ENCODE measurements around the gene PFKFB3. TPM values are rescaled to one million over a fixed set of nuclear protein-coding genes. Genes with fewer than 3 reads are reported as not detected.

The PFKFB3 gene
- total RNA-seq, 1 experiment from 2014 or later = 36.8 TPM

DNA sequence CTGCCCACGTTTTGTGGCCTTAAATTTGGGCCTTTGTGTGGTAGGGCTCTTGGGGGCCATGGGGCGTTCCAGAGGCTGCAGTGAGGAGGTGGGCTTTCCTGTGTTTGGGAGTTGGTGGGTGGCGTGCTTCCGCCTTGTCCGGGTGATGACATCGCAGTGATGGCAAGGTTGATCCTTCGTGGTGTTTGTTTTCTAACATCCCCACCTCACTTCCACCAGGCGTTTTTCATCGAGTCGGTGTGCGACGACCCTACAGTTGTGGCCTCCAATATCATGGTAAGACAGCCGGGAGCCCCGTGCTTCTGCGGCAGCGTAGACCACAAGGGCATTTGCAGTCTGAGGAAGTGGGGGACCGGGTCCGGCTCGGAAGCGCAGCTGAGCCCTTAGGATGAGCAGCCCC, 14.2 kb downstream of the PFKFB3 start:
- Mint-ChIP-seq H3K27ac (no peak overlapping the region; a peak in 1 of 7 replicates), H3K4me1 (peaks cover 2% of the 10 kb centered on the region in 2 experiments; a peak in 3 of 4 replicates), H3K9me3 (no peaks in the 10 kb centered on the region; a peak in 1 of 5 replicates), H3K4me3 (no peak overlapping the region), H3K36me3 (ENCODE audit: insufficient read depth in 1 of 3, low read depth in 3 of 3) (peaks cover 56 to 95% (median 83%) of the 10 kb centered on the region in 3 experiments), H3K27me3 (ENCODE audit: low read depth) (no peaks in the 10 kb centered on the region)
- H4K91ac ChIP-seq (ENCODE audit: insufficient read length, low read depth, low read length) = no peak overlapping the region
- H4K5ac ChIP-seq (ENCODE audit: insufficient read length, low read depth, low read length) = no peak overlapping the region
- no peaks in the 10 kb centered on the region for H3K4me1 ChIP-seq (ENCODE audit: insufficient read depth, low read length)
- H3K79me1 ChIP-seq (ENCODE audit: insufficient read depth, low read depth, low read length, poor library complexity, severe bottlenecking) = peaks cover 4% of the 10 kb centered on the region
- H3K27ac ChIP-seq (ENCODE audit: insufficient read length, low read depth, low read length) = no peak overlapping the region
- H2BK120ac ChIP-seq (ENCODE audit: low read depth, low read length, poor library complexity, severe bottlenecking) = no peak overlapping the region
- no peak for DNase-seq
- no peak overlapping the region for H3K4ac ChIP-seq (ENCODE audit: low read depth, low read length)
- no peak overlapping the region; the same call in 1 of the 2 replicates for H3K14ac ChIP-seq (ENCODE audit: insufficient read depth, low read length)
- H2AFZ ChIP-seq (ENCODE audit: low read length) = no peak overlapping the region
- no peaks in the 10 kb centered on the region for H3K23me2 ChIP-seq (ENCODE audit: insufficient read length, low read depth, low read length, poor library complexity, severe bottlenecking)
- H2BK12ac ChIP-seq (ENCODE audit: insufficient read length, low read depth, low read length) = no peak overlapping the region
- no peak overlapping the region for H2BK20ac ChIP-seq (ENCODE audit: low read depth, low read length, poor library complexity, severe bottlenecking)
- H3K56ac ChIP-seq (ENCODE audit: insufficient read length, low read depth, low read length) = no peak overlapping the region
- TF ChIP-seq, protein P1, sequence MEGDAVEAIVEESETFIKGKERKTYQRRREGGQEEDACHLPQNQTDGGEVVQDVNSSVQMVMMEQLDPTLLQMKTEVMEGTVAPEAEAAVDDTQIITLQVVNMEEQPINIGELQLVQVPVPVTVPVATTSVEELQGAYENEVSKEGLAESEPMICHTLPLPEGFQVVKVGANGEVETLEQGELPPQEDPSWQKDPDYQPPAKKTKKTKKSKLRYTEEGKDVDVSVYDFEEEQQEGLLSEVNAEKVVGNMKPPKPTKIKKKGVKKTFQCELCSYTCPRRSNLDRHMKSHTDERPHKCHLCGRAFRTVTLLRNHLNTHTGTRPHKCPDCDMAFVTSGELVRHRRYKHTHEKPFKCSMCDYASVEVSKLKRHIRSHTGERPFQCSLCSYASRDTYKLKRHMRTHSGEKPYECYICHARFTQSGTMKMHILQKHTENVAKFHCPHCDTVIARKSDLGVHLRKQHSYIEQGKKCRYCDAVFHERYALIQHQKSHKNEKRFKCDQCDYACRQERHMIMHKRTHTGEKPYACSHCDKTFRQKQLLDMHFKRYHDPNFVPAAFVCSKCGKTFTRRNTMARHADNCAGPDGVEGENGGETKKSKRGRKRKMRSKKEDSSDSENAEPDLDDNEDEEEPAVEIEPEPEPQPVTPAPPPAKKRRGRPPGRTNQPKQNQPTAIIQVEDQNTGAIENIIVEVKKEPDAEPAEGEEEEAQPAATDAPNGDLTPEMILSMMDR (conservative IDR thresholded peaks at IDR 0.05) = no peak
- no peak overlapping the region for H2BK5ac ChIP-seq (ENCODE audit: insufficient read length, low read length)
- H4K8ac ChIP-seq (replicated peaks; ENCODE audit: insufficient read length, low read depth, low read length) = no peak overlapping the region
- H3K79me2 ChIP-seq (ENCODE audit: insufficient read depth, low read length) = no peaks in the 10 kb centered on the region; the same call in 1 of the 2 replicates
- no peak overlapping the region for H3K23ac ChIP-seq (ENCODE audit: insufficient read length, low read depth, low read length)
- H3T11ph ChIP-seq (ENCODE audit: low read length) = no peak overlapping the region
- no CpG with 5 or more reads among the region's 20 CpGs for WGBS (ENCODE audit: extremely low coverage, insufficient read length, low lambda C conversion rate)
- no peak overlapping the region for H2AK5ac ChIP-seq (ENCODE audit: insufficient read length, low read length)
- no peak overlapping the region for H3K9ac ChIP-seq (ENCODE audit: extremely low read depth, insufficient read length, low read length)
- H3K9me3 ChIP-seq (ENCODE audit: control insufficient read depth, low read depth, low read length) = no peaks in the 10 kb centered on the region
- H3K18ac ChIP-seq (ENCODE audit: insufficient read length, low read depth, low read length) = no peak overlapping the region
- H2BK15ac ChIP-seq (ENCODE audit: low read depth, low read length) = no peak overlapping the region
- H3K4me2 ChIP-seq (ENCODE audit: insufficient read depth, insufficient read length, low read length) = no peak overlapping the region
- no peaks in the 10 kb centered on the region for H4K20me1 ChIP-seq (ENCODE audit: control insufficient read depth, insufficient read depth, insufficient read length)
- no peaks in the 10 kb centered on the region for H3K27me3 ChIP-seq (ENCODE audit: insufficient read depth, low read length)

Measured in H9 (cell line).